K562 (cell line): ENCODE data around the gene GARIN5B. TPM values are rescaled to one million over a fixed set of nuclear protein-coding genes. Genes with fewer than 3 reads are reported as not detected.
A peak's percentile ranks its signal among the peaks of the same experiment; 100 is the strongest.

ENCODE experiments used
- ATAC-seq: fragments of 200-7000 bp; cut with Tn5 transposase; 3 replicates; pipeline ENCODE4 v1.9.1; 2020; ENCODE audit warnings: moderate library complexity
- BruUV-seq: library from RNA; stranded (reverse); fragments of 400-500 nt; replicated peaks from 2 replicates; lab custom pipeline; 2021; lab: Mats Ljungman, UMichigan
- CTCF ChIA-PET: fragments of 300-600 bp; formaldehyde crosslinking; extraction: SDS; loops from one replicate; lab custom pipeline; 2021; ENCODE audit warnings: low intra/inter-chr PET ratio; lab: Yijun Ruan, JAX
- POLR2A ChIA-PET: fragments of 300-600, 350-650 bp; sonication (Branson Sonifier 250); formaldehyde crosslinking; extraction: SDS; loops from one replicate; lab custom pipeline; 2021; ENCODE audit warnings: antibody characterized with exemption, inconsistent platforms; lab: Yijun Ruan, JAX
- DNase-seq, 4 experiments: peaks; one replicate each; pipeline versions ENCODE4 v3.0.0 to v3.0.0-alpha.2; 2011 to 2018; ENCODE audit warnings: low spot score in 3 of 4, mixed read lengths in 3 of 4; ENCODE audit errors: extremely low read depth in 1 of 4
- FAIRE-seq: peaks from 2 replicates; lab custom pipeline; 2011; peaks lifted over from hg19 to GRCh38; lab: Jason Lieb, UNC
- H2AFZ ChIP-seq: 2 replicates; pipeline ENCODE4 v1.6.0; 2011; ENCODE audit warnings: low read depth, low read length, control low read depth, inconsistent platforms
- H3K27ac ChIP-seq: fragments of 200-600 bp; 3 replicates; pipeline ENCODE4 v1.8.0; 2011; ENCODE audit warnings: low read depth, mild to moderate bottlenecking, control low read depth, inconsistent platforms, low read length, moderate library complexity, mixed read lengths; ENCODE audit errors: extremely low read depth
- H3K27me3 ChIP-seq, 2 experiments: fragments of 300-600 bp in 1 of 2; 2 replicates in 1 of 2; 3 replicates in 1 of 2; pipeline versions ENCODE4 v1.6.0 to v1.8.0; 2011; ENCODE audit warnings: inconsistent platforms in 2 of 2, low read length in 2 of 2, mild to moderate bottlenecking in 1 of 2, mixed read lengths in 1 of 2, moderate library complexity in 1 of 2; ENCODE audit not compliant: control insufficient read depth in 2 of 2, insufficient read depth in 2 of 2
- H3K36me3 ChIP-seq: fragments of 300-600 bp; 3 replicates; pipeline ENCODE4 v1.8.0; 2011; ENCODE audit warnings: mild to moderate bottlenecking, low read length, inconsistent platforms; ENCODE audit not compliant: control insufficient read depth, insufficient read depth
- H3K4me1 ChIP-seq, 2 experiments: fragments of 200-600 bp in 1 of 2; replicated peaks in 1 of 2; 2 replicates in 1 of 2; 3 replicates in 1 of 2; pipeline versions ENCODE4 v1.5.1 to v1.8.0; 2011; ENCODE audit warnings: inconsistent platforms in 2 of 2, low read length in 2 of 2, mild to moderate bottlenecking in 1 of 2, mixed read lengths in 1 of 2, moderate library complexity in 1 of 2; ENCODE audit not compliant: control insufficient read depth in 2 of 2, insufficient read depth in 2 of 2
- H3K4me2 ChIP-seq: 2 replicates; pipeline ENCODE4 v1.6.1; 2011; ENCODE audit warnings: low read length, control low read depth, inconsistent platforms, mixed read lengths; ENCODE audit not compliant: insufficient read depth
- H3K4me3 ChIP-seq: fragments of 200-600 bp; sonication (generic), shearing (Covaris generic); 2 replicates; pipeline ENCODE4 v1.5.1; 2016; ENCODE audit warnings: control low read depth, inconsistent platforms
- H3K79me2 ChIP-seq: fragments of 200-600 bp; 3 replicates; pipeline ENCODE4 v1.8.0; 2011; ENCODE audit warnings: low read length, inconsistent platforms; ENCODE audit not compliant: control insufficient read depth, insufficient read depth
- H3K9ac ChIP-seq, 2 experiments: 2 replicates each; pipeline versions ENCODE4 v1.6.0 to v1.6.1; 2011; ENCODE audit warnings: low read depth in 2 of 2, low read length in 2 of 2, control low read depth in 1 of 2, inconsistent platforms in 1 of 2, mild to moderate bottlenecking in 1 of 2, mixed read lengths in 1 of 2; ENCODE audit not compliant: insufficient read depth in 1 of 2
- H3K9me1 ChIP-seq: one replicate; pipeline ENCODE4 v1.6.0; 2011; ENCODE audit warnings: inconsistent platforms, mild to moderate bottlenecking, low read length, moderate library complexity; ENCODE audit not compliant: control insufficient read depth, insufficient read depth
- H3K9me3 ChIP-seq: replicated peaks from 2 replicates; pipeline ENCODE4 v1.5.1; 2011; ENCODE audit warnings: low read depth, low read length, inconsistent platforms; ENCODE audit not compliant: control insufficient read depth, insufficient read depth
- H4K20me1 ChIP-seq: replicated peaks from 2 replicates; pipeline ENCODE4 v1.6.1; 2011; ENCODE audit warnings: low read length, inconsistent platforms, mixed read lengths; ENCODE audit not compliant: control insufficient read depth, insufficient read depth
- HDAC6 ChIP-seq: IDR thresholded peaks from 2 replicates; pipeline ENCODE4 v1.6.1; 2012; ENCODE audit warnings: low read depth, mild to moderate bottlenecking, control low read depth, inconsistent platforms, low read length, moderate library complexity
- MCM5 ChIP-seq: fragments of 450-650 bp; IDR thresholded peaks from 2 replicates; pipeline ENCODE4 v1.6.1; 2016; ENCODE audit warnings: low read depth
- NR2C2 ChIP-seq, 2 experiments: fragments of 200-800 bp in 1 of 2; sonication (Bioruptor generic) in 1 of 2; sonication (generic) in 1 of 2; formaldehyde crosslinking in 1 of 2; IDR thresholded peaks; 2 replicates each; pipeline versions ENCODE4 v1.6.1 to v1.8.0; 2016 to 2022; ENCODE audit warnings: mild to moderate bottlenecking in 1 of 2, missing compliant biosample characterization in 1 of 2, missing genetic modification characterization in 1 of 2, missing genetic modification reagents in 1 of 2
- RBBP5 ChIP-seq: fragments of 200-600 bp; sonication (generic); IDR thresholded peaks from 2 replicates; pipeline ENCODE4 v1.6.1; 2012; ENCODE audit warnings: borderline replicate concordance, mild to moderate bottlenecking, low read length, control low read depth, inconsistent platforms; ENCODE audit not compliant: insufficient read depth, poor library complexity, severe bottlenecking
- WGBS: fragments of 100-300 bp; shearing (Covaris generic); methylation state at CpG from one replicate; pipeline ENCODE4 v1.1.6; 2016; ENCODE audit warnings: low coverage, mixed read lengths; ENCODE audit not compliant: insufficient coverage; ENCODE audit errors: missing lambda C conversion rate; 5-methylcytosine and 5-hydroxymethylcytosine counted together
- in situ Hi-C: fragments of 300-500 bp; cut with MboI; formaldehyde crosslinking; loops from 4 replicates; pipeline ENCODE4 v1.15.0; 2018; ENCODE audit warnings: inconsistent platforms, mixed read lengths
- intact Hi-C: fragments of 100-400 bp; cut with micrococcal nuclease; formaldehyde crosslinking; loops from 2 replicates; pipeline ENCODE4 v1.14.2; 2022
- polyA plus RNA-seq, 8 experiments: library from polyadenylated mRNA; depleted of rRNA in 4 of 8; stranded (reverse) in 5 of 8; unstranded in 3 of 8; fragments of >200 nt; fragmentation: Nextera tagmentation in 2 of 8; fragmentation: Illumina TruSeq in 1 of 8; extraction: Ambion mirVana in 2 of 8; extraction: Trizol in 1 of 8; gene quantifications; 2 replicates each; pipeline versions ENCODE4 v1.2.1 to v1.2.3, GENCODE V29; 2011 to 2014; ENCODE audit warnings: inconsistent platforms in 1 of 8, missing spikeins in 1 of 8
- total RNA-seq, 7 experiments: library from RNA; depleted of rRNA in 6 of 7; stranded (reverse); fragments of >200 nt in 6 of 7; fragmentation: Illumina TruSeq in 2 of 7; extraction: Trizol in 2 of 7; gene quantifications; 2 replicates each; pipeline versions ENCODE4 v1.2.1 to v1.2.3, GENCODE V29; 2011 to 2021; ENCODE audit warnings: low replicate concordance in 1 of 7
- TF ChIP-seq, protein P1 (sequence below): fragments of 250-450 bp; sonication (Bioruptor Pico); IDR thresholded peaks from 2 replicates; pipeline ENCODE4 v1.5.0; 2022; ENCODE audit warnings: mild to moderate bottlenecking
- TF ChIP-seq, protein P2 (sequence below): sonication (generic); formaldehyde crosslinking; IDR thresholded peaks from 2 replicates; pipeline ENCODE4 v1.8.0; 2022; ENCODE audit warnings: mild to moderate bottlenecking, low read depth, missing genetic modification reagents
- TF ChIP-seq, protein P3 (sequence below): fragments of 450-650 bp; IDR thresholded peaks from 2 replicates; pipeline ENCODE4 v1.7.1; 2018; ENCODE audit warnings: mild to moderate bottlenecking, low read depth; ENCODE audit not compliant: partially characterized antibody
- TF ChIP-seq, protein P4 (sequence below): fragments of 200-800 bp; sonication (Bioruptor generic); IDR thresholded peaks from 2 replicates; pipeline ENCODE4 v1.6.1; 2017; ENCODE audit warnings: missing genetic modification characterization, missing compliant biosample characterization

GARIN5B gene
- total and polyA plus RNA-seq, 9 of the 15 experiments (the other 6 are each of a cell fraction or from before 2014, with no cell fraction given), result not detected

- 0% methylated on average over 9 of the region's 15 CpGs for WGBS
- DNase-seq, result peak; percentile 94 to 95 (median 94)
- Histone ChIP-seq H3K36me3 (peaks cover 42% of the 10 kb centered on the region; the same call in 2 of the 3 replicates), H3K9ac (peak overlapping the region; percentile 97 to 99), H3K9me1 (no peaks in the 10 kb centered on the region), H3K27me3 (no peaks in the 10 kb centered on the region), H3K4me2 (peak overlapping the region; percentile 97), H3K4me1 (peaks cover 7 to 65% of the 10 kb centered on the region in 2 experiments; a peak in 4 of 5 replicates), H2AFZ (no peak overlapping the region), H4K20me1 (0 out of 2 replicates have a peak, but pooled peaks cover 6% of the 10 kb centered on the region), H3K9me3 (no peaks in the 10 kb centered on the region), H3K4me3 (peak overlapping the region; percentile 92), H3K27ac (peak overlapping the region; percentile 97), H3K79me2 (peaks cover 24% of the 10 kb centered on the region)
- intact Hi-C loops (no loop called here), in situ Hi-C loops (no loop called here)
- ChIA-PET POLR2A (interaction anchor here (1.2 to 1.4 kb wide), 4 partner anchors 8 to 43 kb away, joined by 4 to 11 read pairs (median 6); partner anchors contain the start of gene TMEM238), CTCF (no interaction called here)
- peak; percentile 64 for ATAC-seq
- no TSS peak for BruUV-seq
- FAIRE-seq, result peak; percentile 84
- TF ChIP-seq, protein P1, sequence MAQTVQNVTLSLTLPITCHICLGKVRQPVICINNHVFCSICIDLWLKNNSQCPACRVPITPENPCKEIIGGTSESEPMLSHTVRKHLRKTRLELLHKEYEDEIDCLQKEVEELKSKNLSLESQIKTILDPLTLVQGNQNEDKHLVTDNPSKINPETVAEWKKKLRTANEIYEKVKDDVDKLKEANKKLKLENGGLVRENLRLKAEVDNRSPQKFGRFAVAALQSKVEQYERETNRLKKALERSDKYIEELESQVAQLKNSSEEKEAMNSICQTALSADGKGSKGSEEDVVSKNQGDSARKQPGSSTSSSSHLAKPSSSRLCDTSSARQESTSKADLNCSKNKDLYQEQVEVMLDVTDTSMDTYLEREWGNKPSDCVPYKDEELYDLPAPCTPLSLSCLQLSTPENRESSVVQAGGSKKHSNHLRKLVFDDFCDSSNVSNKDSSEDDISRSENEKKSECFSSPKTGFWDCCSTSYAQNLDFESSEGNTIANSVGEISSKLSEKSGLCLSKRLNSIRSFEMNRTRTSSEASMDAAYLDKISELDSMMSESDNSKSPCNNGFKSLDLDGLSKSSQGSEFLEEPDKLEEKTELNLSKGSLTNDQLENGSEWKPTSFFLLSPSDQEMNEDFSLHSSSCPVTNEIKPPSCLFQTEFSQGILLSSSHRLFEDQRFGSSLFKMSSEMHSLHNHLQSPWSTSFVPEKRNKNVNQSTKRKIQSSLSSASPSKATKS (CRISPR knock-in tag), result no peak
- TF ChIP-seq NR2C2 (CRISPR knock-in tag; IDR thresholded peaks at IDR 0.05) (no peak), NR2C2 (tag; IDR thresholded peaks at IDR 0.05) (peak; percentile 48; the same call in 1 of the 2 replicates), HDAC6 (no peak), RBBP5 (peak; percentile 28), MCM5 (no peak)
- TF ChIP-seq, protein P2, sequence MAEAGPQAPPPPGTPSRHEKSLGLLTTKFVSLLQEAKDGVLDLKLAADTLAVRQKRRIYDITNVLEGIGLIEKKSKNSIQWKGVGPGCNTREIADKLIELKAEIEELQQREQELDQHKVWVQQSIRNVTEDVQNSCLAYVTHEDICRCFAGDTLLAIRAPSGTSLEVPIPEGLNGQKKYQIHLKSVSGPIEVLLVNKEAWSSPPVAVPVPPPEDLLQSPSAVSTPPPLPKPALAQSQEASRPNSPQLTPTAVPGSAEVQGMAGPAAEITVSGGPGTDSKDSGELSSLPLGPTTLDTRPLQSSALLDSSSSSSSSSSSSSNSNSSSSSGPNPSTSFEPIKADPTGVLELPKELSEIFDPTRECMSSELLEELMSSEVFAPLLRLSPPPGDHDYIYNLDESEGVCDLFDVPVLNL (CRISPR knock-in tag), result peak; percentile 82
- TF ChIP-seq, protein P3, sequence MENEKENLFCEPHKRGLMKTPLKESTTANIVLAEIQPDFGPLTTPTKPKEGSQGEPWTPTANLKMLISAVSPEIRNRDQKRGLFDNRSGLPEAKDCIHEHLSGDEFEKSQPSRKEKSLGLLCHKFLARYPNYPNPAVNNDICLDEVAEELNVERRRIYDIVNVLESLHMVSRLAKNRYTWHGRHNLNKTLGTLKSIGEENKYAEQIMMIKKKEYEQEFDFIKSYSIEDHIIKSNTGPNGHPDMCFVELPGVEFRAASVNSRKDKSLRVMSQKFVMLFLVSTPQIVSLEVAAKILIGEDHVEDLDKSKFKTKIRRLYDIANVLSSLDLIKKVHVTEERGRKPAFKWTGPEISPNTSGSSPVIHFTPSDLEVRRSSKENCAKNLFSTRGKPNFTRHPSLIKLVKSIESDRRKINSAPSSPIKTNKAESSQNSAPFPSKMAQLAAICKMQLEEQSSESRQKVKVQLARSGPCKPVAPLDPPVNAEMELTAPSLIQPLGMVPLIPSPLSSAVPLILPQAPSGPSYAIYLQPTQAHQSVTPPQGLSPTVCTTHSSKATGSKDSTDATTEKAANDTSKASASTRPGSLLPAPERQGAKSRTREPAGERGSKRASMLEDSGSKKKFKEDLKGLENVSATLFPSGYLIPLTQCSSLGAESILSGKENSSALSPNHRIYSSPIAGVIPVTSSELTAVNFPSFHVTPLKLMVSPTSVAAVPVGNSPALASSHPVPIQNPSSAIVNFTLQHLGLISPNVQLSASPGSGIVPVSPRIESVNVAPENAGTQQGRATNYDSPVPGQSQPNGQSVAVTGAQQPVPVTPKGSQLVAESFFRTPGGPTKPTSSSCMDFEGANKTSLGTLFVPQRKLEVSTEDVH, result peak; percentile 67
- TF ChIP-seq, protein P4, sequence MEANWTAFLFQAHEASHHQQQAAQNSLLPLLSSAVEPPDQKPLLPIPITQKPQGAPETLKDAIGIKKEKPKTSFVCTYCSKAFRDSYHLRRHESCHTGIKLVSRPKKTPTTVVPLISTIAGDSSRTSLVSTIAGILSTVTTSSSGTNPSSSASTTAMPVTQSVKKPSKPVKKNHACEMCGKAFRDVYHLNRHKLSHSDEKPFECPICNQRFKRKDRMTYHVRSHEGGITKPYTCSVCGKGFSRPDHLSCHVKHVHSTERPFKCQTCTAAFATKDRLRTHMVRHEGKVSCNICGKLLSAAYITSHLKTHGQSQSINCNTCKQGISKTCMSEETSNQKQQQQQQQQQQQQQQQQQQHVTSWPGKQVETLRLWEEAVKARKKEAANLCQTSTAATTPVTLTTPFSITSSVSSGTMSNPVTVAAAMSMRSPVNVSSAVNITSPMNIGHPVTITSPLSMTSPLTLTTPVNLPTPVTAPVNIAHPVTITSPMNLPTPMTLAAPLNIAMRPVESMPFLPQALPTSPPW (CRISPR knock-in tag), result peak; percentile 89
These were observed 21.9 kb downstream of the GARIN5B start for GRCh38 chr19:55341171-55341588.
